GM21737 (cell line): ENCODE data around the gene HEATR5B.
"Not testable (repeated sequence)": the region's sequence is repeated elsewhere in the genome, so short reads cannot be mapped to it uniquely, and the experiment has no call there.

Experiments used
- ATAC-seq: cut with Tn5 transposase; IDR thresholded peaks from one replicate; pipeline ENCODE4 v1.9.1; 2021; ENCODE audit warnings: mild to moderate bottlenecking, moderate library complexity; ENCODE audit not compliant: unreplicated experiment

Gene HEATR5B

GRCh38 chr2:36951027-36951518 is 133.1 kb downstream of the HEATR5B start:
- ATAC-seq = no peak

DNA sequence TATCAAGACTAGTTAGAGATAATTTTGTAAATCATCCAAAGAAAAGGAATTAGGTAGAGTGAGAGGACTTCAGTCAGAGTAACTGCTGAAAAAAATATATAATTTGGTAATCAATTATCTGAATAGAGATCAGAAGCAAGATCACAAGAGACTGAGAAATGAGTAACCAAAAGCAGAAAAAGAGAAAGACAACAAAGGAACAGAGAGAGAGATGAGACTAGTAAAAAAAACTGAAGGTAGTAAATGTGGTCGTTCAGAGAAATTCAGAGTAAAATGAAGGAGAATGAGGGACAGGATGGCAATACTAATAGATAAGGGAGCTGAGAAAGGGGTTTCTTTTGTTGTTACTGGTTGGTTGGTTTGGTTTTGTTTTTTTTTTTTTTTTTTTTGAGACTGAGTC is 134.3 kb downstream of the HEATR5B start:
- no peak for ATAC-seq

- not testable (repeated sequence) for ATAC-seq
Observed at GRCh38 chr2:36945240-36945639, 138.9 kb downstream of the HEATR5B start.

- ATAC-seq = no peak
Observed at GRCh38 chr2:36941867-36942266, 142.3 kb downstream of the HEATR5B start.

DNA sequence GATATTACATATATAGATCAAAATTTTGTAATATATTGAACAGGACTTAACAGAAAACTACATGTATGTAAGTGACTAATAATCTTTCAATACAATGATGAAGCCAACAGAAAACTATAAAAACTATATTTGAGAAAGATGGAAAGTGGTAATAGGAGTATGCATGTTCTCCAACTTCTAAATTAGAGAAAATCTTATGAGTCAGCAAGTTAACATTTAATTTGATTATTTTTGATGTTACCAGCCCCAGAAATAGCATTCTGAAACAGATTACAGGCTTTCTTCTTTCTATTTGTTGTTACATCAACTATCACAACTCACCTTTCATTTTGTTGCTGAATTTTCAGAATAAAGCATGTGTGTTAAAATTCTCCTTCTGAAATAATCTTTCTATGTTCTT is 147.6 kb downstream of the HEATR5B start:
- ATAC-seq = not testable (repeated sequence)

DNA sequence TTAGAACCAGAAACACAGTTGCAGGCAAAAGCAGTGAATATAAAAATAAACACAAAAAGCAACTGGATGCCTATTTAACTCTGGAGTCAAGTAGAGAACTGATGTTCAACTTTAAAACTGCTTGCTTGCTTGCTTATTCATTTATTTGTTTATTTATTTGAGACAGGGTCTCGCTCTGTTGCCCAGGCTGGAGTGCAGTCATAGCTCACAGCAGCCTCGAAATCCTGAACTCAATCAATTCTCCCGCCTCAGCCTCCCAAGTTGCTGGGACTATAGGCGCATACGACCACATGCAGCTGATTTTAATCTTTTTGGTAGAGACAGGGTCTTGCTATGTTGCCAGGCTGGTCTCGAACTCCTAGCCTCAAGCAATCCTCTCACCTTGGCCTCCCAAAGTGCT is 152.5 kb downstream of the HEATR5B start:
- not testable (repeated sequence) for ATAC-seq
